Measurements from ENCODE around the gene C8G.
A peak's percentile ranks its signal among the peaks of the same experiment; 100 is the strongest.

The C8G gene

GRCh38 chr9:136941231-136942111 is 3.6 kb upstream of the C8G start:
- DNase-seq (ENCODE audit: low spot score): no peak

GRCh38 chr9:136942112-136942880 is 2.7 kb upstream of the C8G start:
- no peak for DNase-seq (ENCODE audit: low spot score)

- DNase-seq (ENCODE audit: low spot score): no peak
These were observed 2.2 kb upstream of the C8G start for GRCh38 chr9:136942881-136943230.

GRCh38 chr9:136943291-136944211 is 1.5 kb upstream of the C8G start:
- DNase-seq (ENCODE audit: low spot score): no peak

GRCh38 chr9:136944212-136944518 is 878 bp upstream of the C8G start:
- DNase-seq (ENCODE audit: low spot score): no peak

- no peak for DNase-seq (ENCODE audit: low spot score)
These were observed 537 bp downstream of the C8G start for GRCh38 chr9:136945333-136946227.

- no peak for DNase-seq (ENCODE audit: low spot score)
These were observed 1.4 kb downstream of the C8G start for GRCh38 chr9:136946228-136947027.

GRCh38 chr9:136947028-136947891 is 2.2 kb downstream of the C8G start:
- peak; percentile 65 for DNase-seq (ENCODE audit: low spot score)

- peak; percentile 85 for DNase-seq (ENCODE audit: low spot score)
These were observed 3.0 kb downstream of the C8G start for GRCh38 chr9:136947955-136948510.

GRCh38 chr9:136949239-136949816 is 4.3 kb downstream of the C8G start:
- DNase-seq (ENCODE audit: low spot score): no peak

- DNase-seq (ENCODE audit: low spot score): peak; percentile 98
These were observed 5.0 kb downstream of the C8G start for GRCh38 chr9:136949817-136950655.

- no peak for DNase-seq (ENCODE audit: low spot score)
These were observed 5.7 kb downstream of the C8G start for GRCh38 chr9:136950656-136951276.

GRCh38 chr9:136951541-136952320 is 6.7 kb downstream of the C8G start, which contains the start of gene LCN12:
Gene LCN12, plus strand, starts transcription at chr9:136952273. Its CDS starts 55 bp downstream, at chr9:136952328.
- no peak for DNase-seq (ENCODE audit: low spot score)

- peak; percentile 61 for DNase-seq (ENCODE audit: low spot score)
These were observed 7.3 kb downstream of the C8G start for GRCh38 chr9:136952321-136952850.

- no peak for DNase-seq (ENCODE audit: low spot score)
These were observed 8.1 kb downstream of the C8G start for GRCh38 chr9:136952876-136953770.
